ENCODE data around the gene EEF1A2. TPM values are rescaled to one million over a fixed set of nuclear protein-coding genes. Genes with fewer than 3 reads are reported as not detected.

The EEF1A2 gene
- 1,049 TPM for polyA plus RNA-seq (ENCODE audit: insufficient read length)

- no peak for DNase-seq (ENCODE audit: low read depth)
Measured at GRCh38 chr20:63498960-63499337, at the start of gene EEF1A2. EEF1A2 (minus strand) TSS chr20:63499083; CDS start chr20:63497763, 1,320 bp downstream.

GRCh38 chr20:63548542-63548941 is 49.7 kb upstream of the EEF1A2 start:
- DNase-seq (ENCODE audit: low read depth): no peak

GRCh38 chr20:63547725-63548480 is 49.0 kb upstream of the EEF1A2 start, which contains the start of gene SRMS:
SRMS (minus strand) TSS chr20:63547749; CDS start chr20:63547463, 286 bp downstream.
- no peak for DNase-seq (ENCODE audit: low read depth)

GRCh38 chr20:63546956-63547724 is 48.3 kb upstream of the EEF1A2 start:
- DNase-seq (ENCODE audit: low read depth): no peak

- DNase-seq (ENCODE audit: low read depth): no peak
Measured at GRCh38 chr20:63546256-63546955, 47.5 kb upstream of the EEF1A2 start.

- DNase-seq (ENCODE audit: low read depth): no peak
Measured at GRCh38 chr20:63545814-63546213, 46.9 kb upstream of the EEF1A2 start.

- DNase-seq (ENCODE audit: low read depth): no peak
Measured at GRCh38 chr20:63544958-63545516, 46.2 kb upstream of the EEF1A2 start.

GRCh38 chr20:63544241-63544957 is 45.5 kb upstream of the EEF1A2 start:
- no peak for DNase-seq (ENCODE audit: low read depth)

GRCh38 chr20:63543733-63544132 is 44.9 kb upstream of the EEF1A2 start:
- no peak for DNase-seq (ENCODE audit: low read depth)

- no peak for DNase-seq (ENCODE audit: low read depth)
Measured at GRCh38 chr20:63543131-63543530, 44.2 kb upstream of the EEF1A2 start.

GRCh38 chr20:63542696-63543095 is 43.8 kb upstream of the EEF1A2 start:
- no peak for DNase-seq (ENCODE audit: low read depth)

- DNase-seq (ENCODE audit: low read depth): no peak
Measured at GRCh38 chr20:63542031-63542559, 43.2 kb upstream of the EEF1A2 start.

GRCh38 chr20:63541371-63541770 is 42.5 kb upstream of the EEF1A2 start:
- DNase-seq (ENCODE audit: low read depth): no peak

- no peak for DNase-seq (ENCODE audit: low read depth)
Measured at GRCh38 chr20:63540417-63541186, 41.7 kb upstream of the EEF1A2 start.

GRCh38 chr20:63539441-63540370 is 40.8 kb upstream of the EEF1A2 start:
- no peak for DNase-seq (ENCODE audit: low read depth)

- no peak for DNase-seq (ENCODE audit: low read depth)
Measured at GRCh38 chr20:63539092-63539430, 40.2 kb upstream of the EEF1A2 start.

- no peak for DNase-seq (ENCODE audit: low read depth)
Measured at GRCh38 chr20:63538204-63539091, 39.6 kb upstream of the EEF1A2 start.

GRCh38 chr20:63537525-63538203 is 38.8 kb upstream of the EEF1A2 start:
- DNase-seq (ENCODE audit: low read depth): peak; percentile 35

All from forelimb muscle (tissue), 1 donor.